Tibial nerve (tissue), 4 donors: ENCODE data around the gene PCAT7. TPM values are rescaled to one million over a fixed set of nuclear protein-coding genes. Genes with fewer than 3 reads are reported as not detected.

ENCODE experiments used
- DNase-seq, 2 donors: peaks; one replicate each; pipeline ENCODE4 v3.0.0-alpha.2; 2019; ENCODE audit warnings: low spot score in 2 of 2
- H3K27ac ChIP-seq, 4 donors: fragments of 200-600 bp; sonication (generic) in 3 of 4; one replicate each; pipeline ENCODE4 v1.5.1; 2017 to 2019; ENCODE audit warnings: mild to moderate bottlenecking in 1 of 4
- H3K27me3 ChIP-seq, 2 donors: fragments of 200-600 bp; sonication (generic) in 1 of 2; one replicate each; pipeline versions ENCODE4 v1.5.1 to v1.6.0; 2017 to 2019
- H3K36me3 ChIP-seq, 3 donors: fragments of 200-600 bp; sonication (generic); one replicate each; pipeline ENCODE4 v1.5.1; 2018 to 2019
- H3K4me1 ChIP-seq, 4 donors: fragments of 200-600 bp; sonication (generic) in 3 of 4; one replicate each; pipeline ENCODE4 v1.5.1; 2017 to 2019
- H3K4me3 ChIP-seq, 4 donors: fragments of 200-600 bp; sonication (generic) in 3 of 4; one replicate each; pipeline ENCODE4 v1.5.1; 2017 to 2019; ENCODE audit warnings: mild to moderate bottlenecking in 1 of 4, moderate library complexity in 1 of 4
- H3K9me3 ChIP-seq, 4 donors: fragments of 200-600 bp; sonication (generic) in 3 of 4; one replicate each; pipeline ENCODE4 v1.5.1; 2017 to 2019
- EP300 ChIP-seq, 2 donors: sonication (generic); formaldehyde crosslinking; IDR thresholded peaks; one replicate each; pipeline ENCODE4 v1.6.1; 2017; ENCODE audit warnings: antibody characterized with exemption in 2 of 2, mild to moderate bottlenecking in 1 of 2
- POLR2A ChIP-seq, 2 donors: fragments of 450-650 bp; IDR thresholded peaks; one replicate each; pipeline ENCODE4 v1.6.1; 2017; ENCODE audit warnings: antibody characterized with exemption in 2 of 2, mild to moderate bottlenecking in 2 of 2, moderate library complexity in 2 of 2
- WGBS, 2 donors: methylation state at CpG; one replicate each; pipeline ENCODE4 v1.1.5; 2018; 5-methylcytosine and 5-hydroxymethylcytosine counted together
- total RNA-seq, 4 donors: library from RNA; depleted of rRNA; stranded (reverse); fragments of >200 nt; gene quantifications; one replicate each; pipeline ENCODE4 v1.1.0, GENCODE V29; 2016
- TF ChIP-seq, protein P1 (sequence below), 5 experiments: fragments of 200-600 bp in 3 of 5; fragments of 450-650 bp in 2 of 5; sonication (generic) in 3 of 5; IDR thresholded peaks; one replicate each; pipeline ENCODE4 v1.5.1; 2016 to 2019; ENCODE audit warnings: antibody characterized with exemption in 5 of 5, mild to moderate bottlenecking in 3 of 5, moderate library complexity in 2 of 5

The PCAT7 gene
- total RNA-seq, 4 donors from 2014 or later: 0.22 TPM; not detected in 3

DNA sequence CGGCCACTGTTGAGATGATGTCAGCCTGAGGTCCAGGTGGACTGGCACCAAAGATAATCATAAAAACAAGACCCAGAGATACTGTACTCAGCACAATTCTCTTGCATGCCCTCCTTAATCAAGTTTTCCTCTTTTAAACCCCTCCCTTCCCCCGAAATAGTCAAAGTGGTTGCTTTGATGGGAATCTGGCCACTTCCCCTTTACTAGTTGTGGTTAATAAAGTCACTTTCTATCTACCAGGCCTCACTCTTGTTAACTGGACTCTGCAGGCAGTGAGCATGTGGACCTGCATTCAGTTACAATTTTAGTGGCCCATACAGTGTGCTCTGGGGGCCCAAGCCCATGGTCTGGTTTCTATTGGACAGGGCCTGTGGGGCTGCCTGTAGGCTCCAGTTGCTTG, 21.2 kb downstream of the PCAT7 start:
- no peaks in the 10 kb centered on the region for H3K36me3 ChIP-seq
- WGBS, 2 donors: 86 to 92% methylated on average over 2 of the region's 2 CpGs
- DNase-seq: no peak
- no peaks in the 10 kb centered on the region for H3K27me3 ChIP-seq
- TF ChIP-seq EP300 (IDR thresholded peaks at IDR 0.05): no peak
- no peak for TF ChIP-seq POLR2A (IDR thresholded peaks at IDR 0.05)
- TF ChIP-seq, protein P1, sequence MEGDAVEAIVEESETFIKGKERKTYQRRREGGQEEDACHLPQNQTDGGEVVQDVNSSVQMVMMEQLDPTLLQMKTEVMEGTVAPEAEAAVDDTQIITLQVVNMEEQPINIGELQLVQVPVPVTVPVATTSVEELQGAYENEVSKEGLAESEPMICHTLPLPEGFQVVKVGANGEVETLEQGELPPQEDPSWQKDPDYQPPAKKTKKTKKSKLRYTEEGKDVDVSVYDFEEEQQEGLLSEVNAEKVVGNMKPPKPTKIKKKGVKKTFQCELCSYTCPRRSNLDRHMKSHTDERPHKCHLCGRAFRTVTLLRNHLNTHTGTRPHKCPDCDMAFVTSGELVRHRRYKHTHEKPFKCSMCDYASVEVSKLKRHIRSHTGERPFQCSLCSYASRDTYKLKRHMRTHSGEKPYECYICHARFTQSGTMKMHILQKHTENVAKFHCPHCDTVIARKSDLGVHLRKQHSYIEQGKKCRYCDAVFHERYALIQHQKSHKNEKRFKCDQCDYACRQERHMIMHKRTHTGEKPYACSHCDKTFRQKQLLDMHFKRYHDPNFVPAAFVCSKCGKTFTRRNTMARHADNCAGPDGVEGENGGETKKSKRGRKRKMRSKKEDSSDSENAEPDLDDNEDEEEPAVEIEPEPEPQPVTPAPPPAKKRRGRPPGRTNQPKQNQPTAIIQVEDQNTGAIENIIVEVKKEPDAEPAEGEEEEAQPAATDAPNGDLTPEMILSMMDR (IDR thresholded peaks at IDR 0.05): no peak
- H3K4me1 ChIP-seq: no peaks in the 10 kb centered on the region
- H3K9me3 ChIP-seq: no peaks in the 10 kb centered on the region
- H3K27ac ChIP-seq: no peak overlapping the region
- H3K4me3 ChIP-seq: no peak overlapping the region

DNA sequence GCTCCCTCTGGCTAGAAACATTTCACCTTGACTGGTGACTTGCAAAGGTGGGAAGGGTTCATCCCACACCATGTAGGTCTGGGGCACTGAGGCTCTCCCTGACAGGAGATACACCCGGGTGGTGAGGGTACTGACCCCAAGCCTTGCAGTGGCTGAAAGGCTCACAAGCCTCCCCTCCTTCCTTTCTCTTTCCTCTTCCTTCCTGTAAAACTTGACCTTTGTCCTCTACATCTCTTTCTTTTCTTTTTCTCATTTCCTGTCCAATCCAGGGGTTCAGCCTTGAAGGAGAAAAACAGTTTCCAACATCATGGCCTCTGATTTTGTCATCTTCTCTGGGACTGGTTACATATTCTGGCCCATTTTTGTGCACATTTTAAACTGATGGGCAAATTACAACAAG, 22.2 kb downstream of the PCAT7 start:
- Histone ChIP-seq H3K4me1 (no peaks in the 10 kb centered on the region), H3K36me3 (no peaks in the 10 kb centered on the region), H3K9me3 (no peaks in the 10 kb centered on the region), H3K4me3 (no peak overlapping the region), H3K27me3 (no peaks in the 10 kb centered on the region), H3K27ac (no peak overlapping the region)
- TF ChIP-seq, protein P1 (IDR thresholded peaks at IDR 0.05): no peak
- TF ChIP-seq POLR2A (IDR thresholded peaks at IDR 0.05) (no peak), EP300 (IDR thresholded peaks at IDR 0.05) (no peak)
- DNase-seq: no peak
- 0% methylated on average over 1 of the region's 1 CpG for WGBS, 2 donors

DNA sequence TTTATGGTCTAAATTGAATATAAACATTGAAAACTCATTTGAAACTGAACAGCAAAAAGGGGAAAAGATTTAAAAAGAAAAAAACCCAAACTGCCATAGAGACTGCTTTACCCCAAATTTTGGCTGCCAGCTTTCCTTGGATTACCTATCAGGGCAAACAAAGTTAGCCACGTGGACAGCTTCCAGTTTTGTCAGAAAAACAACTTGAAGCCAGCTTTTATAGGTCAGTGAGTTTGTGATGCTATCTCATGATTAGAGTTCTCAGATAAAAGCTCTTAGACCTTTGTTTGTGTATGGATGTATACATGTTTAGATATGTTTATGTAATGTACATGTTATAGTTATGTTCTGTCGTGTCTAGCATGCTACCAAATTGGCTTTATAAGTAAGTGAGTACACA, 22.7 kb downstream of the PCAT7 start:
- H3K9me3 ChIP-seq: no peaks in the 10 kb centered on the region
- no peaks in the 10 kb centered on the region for H3K27me3 ChIP-seq
- H3K4me1 ChIP-seq: no peaks in the 10 kb centered on the region
- H3K4me3 ChIP-seq: no peak overlapping the region
- TF ChIP-seq, protein P1 (IDR thresholded peaks at IDR 0.05): no peak
- no peak for DNase-seq
- WGBS, 2 donors: 46 to 47% methylated on average over 2 of the region's 2 CpGs
- H3K36me3 ChIP-seq: no peaks in the 10 kb centered on the region
- H3K27ac ChIP-seq: no peak overlapping the region

DNA sequence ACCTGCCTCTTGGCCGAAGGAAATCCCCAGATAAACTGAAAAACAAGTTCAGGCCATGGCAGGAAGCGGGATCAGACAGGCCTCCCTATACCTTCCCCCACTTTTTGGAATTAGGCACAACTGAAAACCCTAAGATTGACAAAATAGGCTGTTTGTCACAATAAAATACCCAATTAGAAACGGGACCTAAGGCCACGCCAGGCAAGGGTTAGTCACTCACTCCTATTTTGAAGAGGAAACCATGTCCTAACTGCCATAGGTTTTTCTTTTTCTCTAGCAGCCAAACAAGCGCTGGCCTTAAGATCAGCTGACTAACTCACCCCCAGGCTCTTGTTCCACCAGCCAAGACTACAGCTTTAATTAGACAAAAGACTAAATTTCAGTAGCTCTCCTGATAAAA, 26.8 kb downstream of the PCAT7 start:
- Histone ChIP-seq H3K4me3 (no peak overlapping the region), H3K36me3 (no peaks in the 10 kb centered on the region), H3K27ac (no peak overlapping the region), H3K27me3 (no peaks in the 10 kb centered on the region), H3K4me1 (peaks cover 0 to under 1% (median 0%) of the 10 kb centered on the region in 4 donors), H3K9me3 (no peaks in the 10 kb centered on the region)
- WGBS, 2 donors: 91 to 94% methylated on average over 5 of the region's 5 CpGs
- TF ChIP-seq, protein P1 (IDR thresholded peaks at IDR 0.05): no peak
- TF ChIP-seq EP300 (IDR thresholded peaks at IDR 0.05): no peak
- no peak for TF ChIP-seq POLR2A (IDR thresholded peaks at IDR 0.05)
- no peak for DNase-seq

DNA sequence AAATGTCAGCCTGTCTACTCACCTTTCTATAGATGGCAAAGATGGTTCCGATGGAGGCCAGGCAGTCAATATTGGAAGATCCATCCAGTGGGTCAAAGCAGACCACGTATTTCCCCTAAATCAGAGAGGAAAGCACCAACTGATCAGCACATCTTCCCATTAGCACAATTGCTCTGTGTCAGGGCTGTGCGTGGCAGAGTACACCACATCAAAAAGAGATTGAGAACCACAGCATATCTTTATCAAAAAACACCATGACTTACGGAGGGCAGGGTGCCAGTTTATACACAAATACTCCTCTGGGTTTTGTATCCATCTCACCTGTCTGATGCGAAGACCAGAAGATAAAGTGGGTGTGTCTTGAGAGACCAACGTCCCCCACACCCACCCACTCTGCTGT, 29.7 kb downstream of the PCAT7 start:
- peaks cover 0 to 6% (median 0%) of the 10 kb centered on the region in 4 donors for H3K4me1 ChIP-seq
- 80 to 86% methylated on average over 6 of the region's 6 CpGs for WGBS, 2 donors
- H3K27ac ChIP-seq: no peak overlapping the region
- no peaks in the 10 kb centered on the region for H3K36me3 ChIP-seq
- no peaks in the 10 kb centered on the region for H3K27me3 ChIP-seq
- H3K9me3 ChIP-seq: no peaks in the 10 kb centered on the region
- no peak for DNase-seq
- no peak for TF ChIP-seq POLR2A (IDR thresholded peaks at IDR 0.05)
- TF ChIP-seq, protein P1 (IDR thresholded peaks at IDR 0.05): no peak
- TF ChIP-seq EP300 (IDR thresholded peaks at IDR 0.05): no peak
- no peak overlapping the region for H3K4me3 ChIP-seq
